HepG2 (cell line): ENCODE results near the gene CRHR1. TPM values are rescaled to one million over a fixed set of nuclear protein-coding genes. Genes with fewer than 3 reads are reported as not detected.

Experiments used
- ELF3 ChIP-seq: IDR thresholded peaks from 2 replicates; pipeline ENCODE4 v1.6.1; 2016; ENCODE audit warnings: missing genetic modification reagents, missing compliant biosample characterization
- ESRRA ChIP-seq: sonication (generic); formaldehyde crosslinking; IDR thresholded peaks from 2 replicates; pipeline ENCODE4 v1.5.1; 2020; ENCODE audit warnings: mild to moderate bottlenecking, low read depth, missing genetic modification reagents
- MBD4 ChIP-seq: IDR thresholded peaks from 2 replicates; pipeline ENCODE4 v1.6.1; 2012; ENCODE audit warnings: low read length, inconsistent platforms, borderline replicate concordance
- SIX4 ChIP-seq: sonication (generic); formaldehyde crosslinking; IDR thresholded peaks from 2 replicates; pipeline ENCODE4 v1.4.0; 2020; ENCODE audit warnings: missing genetic modification reagents
- ZNF33A ChIP-seq: sonication (generic); formaldehyde crosslinking; IDR thresholded peaks from 2 replicates; pipeline ENCODE4 v1.5.1; 2020; ENCODE audit warnings: missing genetic modification reagents, mild to moderate bottlenecking, moderate library complexity, borderline replicate concordance
- ZNF530 ChIP-seq: sonication (generic); formaldehyde crosslinking; IDR thresholded peaks from 2 replicates; pipeline ENCODE4 v1.5.0; 2020; ENCODE audit warnings: low read depth, mild to moderate bottlenecking, missing genetic modification reagents
- ZNF672 ChIP-seq: sonication (generic); formaldehyde crosslinking; IDR thresholded peaks from 2 replicates; pipeline ENCODE4 v1.8.1; 2022; ENCODE audit warnings: missing genetic modification reagents
- polyA plus RNA-seq, 8 experiments: library from polyadenylated mRNA; depleted of rRNA in 3 of 8; stranded (reverse) in 7 of 8; unstranded in 1 of 8; fragments of >200 nt; fragmentation: Illumina TruSeq in 4 of 8; extraction: Trizol in 4 of 8; gene quantifications; 2 replicates each; pipeline versions ENCODE4 v1.2.1 to v1.2.3, GENCODE V29; 2011 to 2016; ENCODE audit warnings: low read depth in 4 of 8, missing spikeins in 1 of 8, mixed read lengths in 1 of 8; ENCODE audit not compliant: insufficient read depth in 1 of 8
- total RNA-seq, 5 experiments: library from RNA; depleted of rRNA; stranded (reverse); fragments of >200 nt; fragmentation: Illumina TruSeq; extraction: Trizol; gene quantifications; 2 replicates each; pipeline ENCODE4 v1.2.3, GENCODE V29; 2016; ENCODE audit warnings: low read depth in 1 of 5
- TF ChIP-seq, protein P1 (sequence below): sonication (generic); formaldehyde crosslinking; IDR thresholded peaks from 2 replicates; pipeline ENCODE4 v1.4.0; 2020; ENCODE audit warnings: mild to moderate bottlenecking, missing genetic modification reagents
- TF ChIP-seq, protein P2 (sequence below): sonication (generic); formaldehyde crosslinking; conservative IDR thresholded peaks from 2 replicates; pipeline ENCODE4 v1.8.0; 2022; ENCODE audit warnings: low read depth, missing genetic modification reagents
- TF ChIP-seq, protein P3 (sequence below): sonication (generic); formaldehyde crosslinking; IDR thresholded peaks from 2 replicates; pipeline ENCODE4 v1.4.0; 2020; ENCODE audit warnings: mild to moderate bottlenecking, missing genetic modification reagents
- TF ChIP-seq, protein P4 (sequence below): sonication (generic); formaldehyde crosslinking; IDR thresholded peaks from 2 replicates; pipeline ENCODE4 v1.4.0; 2020; ENCODE audit warnings: missing genetic modification reagents

CRHR1 gene
- total and polyA plus RNA-seq, 2 of the 13 experiments (the other 11 are each of a cell fraction or from before 2014, with no cell fraction given), result not detected

GRCh38 chr17:45838751-45839295 lies 54.7 kb downstream of the CRHR1 start (continued):
- TF ChIP-seq, protein P1, sequence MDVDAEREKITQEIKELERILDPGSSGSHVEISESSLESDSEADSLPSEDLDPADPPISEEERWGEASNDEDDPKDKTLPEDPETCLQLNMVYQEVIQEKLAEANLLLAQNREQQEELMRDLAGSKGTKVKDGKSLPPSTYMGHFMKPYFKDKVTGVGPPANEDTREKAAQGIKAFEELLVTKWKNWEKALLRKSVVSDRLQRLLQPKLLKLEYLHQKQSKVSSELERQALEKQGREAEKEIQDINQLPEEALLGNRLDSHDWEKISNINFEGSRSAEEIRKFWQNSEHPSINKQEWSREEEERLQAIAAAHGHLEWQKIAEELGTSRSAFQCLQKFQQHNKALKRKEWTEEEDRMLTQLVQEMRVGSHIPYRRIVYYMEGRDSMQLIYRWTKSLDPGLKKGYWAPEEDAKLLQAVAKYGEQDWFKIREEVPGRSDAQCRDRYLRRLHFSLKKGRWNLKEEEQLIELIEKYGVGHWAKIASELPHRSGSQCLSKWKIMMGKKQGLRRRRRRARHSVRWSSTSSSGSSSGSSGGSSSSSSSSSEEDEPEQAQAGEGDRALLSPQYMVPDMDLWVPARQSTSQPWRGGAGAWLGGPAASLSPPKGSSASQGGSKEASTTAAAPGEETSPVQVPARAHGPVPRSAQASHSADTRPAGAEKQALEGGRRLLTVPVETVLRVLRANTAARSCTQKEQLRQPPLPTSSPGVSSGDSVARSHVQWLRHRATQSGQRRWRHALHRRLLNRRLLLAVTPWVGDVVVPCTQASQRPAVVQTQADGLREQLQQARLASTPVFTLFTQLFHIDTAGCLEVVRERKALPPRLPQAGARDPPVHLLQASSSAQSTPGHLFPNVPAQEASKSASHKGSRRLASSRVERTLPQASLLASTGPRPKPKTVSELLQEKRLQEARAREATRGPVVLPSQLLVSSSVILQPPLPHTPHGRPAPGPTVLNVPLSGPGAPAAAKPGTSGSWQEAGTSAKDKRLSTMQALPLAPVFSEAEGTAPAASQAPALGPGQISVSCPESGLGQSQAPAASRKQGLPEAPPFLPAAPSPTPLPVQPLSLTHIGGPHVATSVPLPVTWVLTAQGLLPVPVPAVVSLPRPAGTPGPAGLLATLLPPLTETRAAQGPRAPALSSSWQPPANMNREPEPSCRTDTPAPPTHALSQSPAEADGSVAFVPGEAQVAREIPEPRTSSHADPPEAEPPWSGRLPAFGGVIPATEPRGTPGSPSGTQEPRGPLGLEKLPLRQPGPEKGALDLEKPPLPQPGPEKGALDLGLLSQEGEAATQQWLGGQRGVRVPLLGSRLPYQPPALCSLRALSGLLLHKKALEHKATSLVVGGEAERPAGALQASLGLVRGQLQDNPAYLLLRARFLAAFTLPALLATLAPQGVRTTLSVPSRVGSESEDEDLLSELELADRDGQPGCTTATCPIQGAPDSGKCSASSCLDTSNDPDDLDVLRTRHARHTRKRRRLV (CRISPR knock-in tag), result no peak
- TF ChIP-seq ZNF33A, result no peak
- TF ChIP-seq MBD4, result no peak
- TF ChIP-seq, protein P2, sequence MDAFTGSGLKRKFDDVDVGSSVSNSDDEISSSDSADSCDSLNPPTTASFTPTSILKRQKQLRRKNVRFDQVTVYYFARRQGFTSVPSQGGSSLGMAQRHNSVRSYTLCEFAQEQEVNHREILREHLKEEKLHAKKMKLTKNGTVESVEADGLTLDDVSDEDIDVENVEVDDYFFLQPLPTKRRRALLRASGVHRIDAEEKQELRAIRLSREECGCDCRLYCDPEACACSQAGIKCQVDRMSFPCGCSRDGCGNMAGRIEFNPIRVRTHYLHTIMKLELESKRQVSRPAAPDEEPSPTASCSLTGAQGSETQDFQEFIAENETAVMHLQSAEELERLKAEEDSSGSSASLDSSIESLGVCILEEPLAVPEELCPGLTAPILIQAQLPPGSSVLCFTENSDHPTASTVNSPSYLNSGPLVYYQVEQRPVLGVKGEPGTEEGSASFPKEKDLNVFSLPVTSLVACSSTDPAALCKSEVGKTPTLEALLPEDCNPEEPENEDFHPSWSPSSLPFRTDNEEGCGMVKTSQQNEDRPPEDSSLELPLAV, result no peak
- TF ChIP-seq ELF3, result no peak
- TF ChIP-seq, protein P3, sequence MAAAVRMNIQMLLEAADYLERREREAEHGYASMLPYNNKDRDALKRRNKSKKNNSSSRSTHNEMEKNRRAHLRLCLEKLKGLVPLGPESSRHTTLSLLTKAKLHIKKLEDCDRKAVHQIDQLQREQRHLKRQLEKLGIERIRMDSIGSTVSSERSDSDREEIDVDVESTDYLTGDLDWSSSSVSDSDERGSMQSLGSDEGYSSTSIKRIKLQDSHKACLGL (CRISPR knock-in tag), result no peak
- TF ChIP-seq, protein P4, sequence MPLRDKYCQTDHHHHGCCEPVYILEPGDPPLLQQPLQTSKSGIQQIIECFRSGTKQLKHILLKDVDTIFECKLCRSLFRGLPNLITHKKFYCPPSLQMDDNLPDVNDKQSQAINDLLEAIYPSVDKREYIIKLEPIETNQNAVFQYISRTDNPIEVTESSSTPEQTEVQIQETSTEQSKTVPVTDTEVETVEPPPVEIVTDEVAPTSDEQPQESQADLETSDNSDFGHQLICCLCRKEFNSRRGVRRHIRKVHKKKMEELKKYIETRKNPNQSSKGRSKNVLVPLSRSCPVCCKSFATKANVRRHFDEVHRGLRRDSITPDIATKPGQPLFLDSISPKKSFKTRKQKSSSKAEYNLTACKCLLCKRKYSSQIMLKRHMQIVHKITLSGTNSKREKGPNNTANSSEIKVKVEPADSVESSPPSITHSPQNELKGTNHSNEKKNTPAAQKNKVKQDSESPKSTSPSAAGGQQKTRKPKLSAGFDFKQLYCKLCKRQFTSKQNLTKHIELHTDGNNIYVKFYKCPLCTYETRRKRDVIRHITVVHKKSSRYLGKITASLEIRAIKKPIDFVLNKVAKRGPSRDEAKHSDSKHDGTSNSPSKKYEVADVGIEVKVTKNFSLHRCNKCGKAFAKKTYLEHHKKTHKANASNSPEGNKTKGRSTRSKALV, result no peak
- TF ChIP-seq ZNF672 (CRISPR knock-in tag), result no peak
- no peak for TF ChIP-seq ZNF530 (CRISPR knock-in tag)
- TF ChIP-seq ESRRA (CRISPR knock-in tag), result no peak
- no peak for TF ChIP-seq SIX4 (CRISPR knock-in tag)
